GM21367 (cell line): Measurements from ENCODE around the gene ATF5.
"Not testable (repeated sequence)": the region's sequence is repeated elsewhere in the genome, so short reads cannot be mapped to it uniquely, and the experiment has no call there.

Experiments used
- ATAC-seq: cut with Tn5 transposase; IDR thresholded peaks from one replicate; pipeline ENCODE4 v1.9.1; 2021; ENCODE audit not compliant: unreplicated experiment

ATF5 gene

DNA sequence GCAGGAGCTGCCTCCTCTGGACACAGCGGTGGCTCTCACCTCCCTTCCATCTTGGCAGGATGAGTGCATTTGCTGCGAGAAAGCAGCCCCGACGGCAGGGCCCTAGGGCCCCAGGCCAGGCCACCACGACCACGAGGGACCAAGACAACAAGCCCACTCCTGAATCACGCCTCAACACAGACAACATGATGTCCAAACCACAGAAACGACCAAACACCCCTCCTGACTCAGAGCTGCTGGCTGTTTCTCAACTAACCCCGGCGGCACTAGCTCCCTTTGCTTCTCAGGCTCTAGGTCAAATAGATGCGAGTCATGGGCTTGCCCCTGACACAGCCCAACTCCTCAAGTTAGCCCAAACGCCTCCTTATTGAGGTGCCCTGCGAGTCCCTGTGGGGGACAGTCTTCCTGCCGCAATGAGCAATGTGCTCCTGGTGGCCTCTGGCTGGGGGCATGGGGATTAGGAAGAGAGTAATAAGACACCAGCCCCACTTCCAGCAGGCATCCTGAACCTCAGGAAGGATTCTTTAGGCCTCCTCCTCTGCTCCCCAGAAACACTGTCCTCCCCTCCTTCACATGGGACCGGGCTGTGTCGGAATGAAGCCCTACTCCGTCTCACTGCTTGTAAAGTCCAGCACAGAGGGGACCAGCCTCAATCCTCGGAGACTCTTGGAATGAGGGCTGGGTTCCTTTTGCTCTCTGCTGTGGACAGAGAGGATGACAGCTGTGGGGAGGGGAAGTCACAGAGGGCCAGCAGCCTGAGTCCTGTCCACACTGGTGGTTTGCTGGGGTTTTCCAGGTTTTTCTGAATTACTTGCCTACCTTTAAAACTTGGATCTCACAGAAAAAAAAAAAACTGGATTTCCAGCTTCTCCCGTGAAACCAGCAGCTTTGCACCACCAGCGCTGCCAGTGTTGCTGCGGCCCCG, 6.9 kb upstream of the ATF5 start:
- ATAC-seq: no peak

- no peak for ATAC-seq
These were observed 5.7 kb upstream of the ATF5 start for GRCh38 chr19:49923055-49924003.

DNA sequence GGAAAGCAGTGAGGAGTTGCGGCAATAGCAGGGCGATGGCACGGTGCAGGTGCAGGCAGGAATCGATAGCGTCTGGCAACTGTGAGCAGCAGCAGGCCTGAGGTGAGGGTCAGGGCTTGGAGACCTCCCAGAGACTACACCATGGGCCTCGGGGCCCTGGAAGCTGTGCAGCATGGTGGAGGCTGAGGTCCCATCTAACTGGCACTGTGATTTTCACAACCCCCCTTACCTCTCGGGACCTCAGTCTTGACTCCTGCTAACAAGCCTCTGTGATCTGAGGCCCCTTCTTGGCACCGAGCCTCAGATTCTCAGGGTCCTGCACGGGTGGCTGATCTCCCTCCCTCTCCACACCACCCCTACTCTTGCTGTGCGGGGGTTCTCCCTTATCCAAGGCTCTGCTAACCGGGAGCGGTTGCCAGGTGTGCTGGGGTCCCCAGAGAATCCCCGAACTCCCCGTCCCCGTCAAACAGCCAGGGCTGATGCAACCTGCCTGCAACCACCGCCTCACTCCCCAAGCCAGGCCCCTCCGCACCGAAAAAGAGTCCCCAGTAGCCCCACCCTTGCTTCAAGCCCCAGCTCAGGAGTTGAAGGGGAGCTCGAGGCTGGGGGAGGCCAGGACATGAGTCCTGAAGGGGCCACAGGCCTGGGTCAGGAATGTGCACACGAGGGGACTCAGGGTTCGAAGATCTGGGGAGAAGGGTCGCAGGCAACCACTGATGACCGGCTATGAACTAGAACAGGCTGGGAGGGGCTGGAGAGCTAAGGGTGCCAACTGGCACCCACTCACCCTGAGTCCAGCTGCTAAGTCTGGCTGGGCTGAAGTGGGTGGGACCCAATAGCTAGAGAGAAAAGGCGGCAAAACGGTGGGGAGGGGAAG, 4.8 kb upstream of the ATF5 start:
- no peak for ATAC-seq

DNA sequence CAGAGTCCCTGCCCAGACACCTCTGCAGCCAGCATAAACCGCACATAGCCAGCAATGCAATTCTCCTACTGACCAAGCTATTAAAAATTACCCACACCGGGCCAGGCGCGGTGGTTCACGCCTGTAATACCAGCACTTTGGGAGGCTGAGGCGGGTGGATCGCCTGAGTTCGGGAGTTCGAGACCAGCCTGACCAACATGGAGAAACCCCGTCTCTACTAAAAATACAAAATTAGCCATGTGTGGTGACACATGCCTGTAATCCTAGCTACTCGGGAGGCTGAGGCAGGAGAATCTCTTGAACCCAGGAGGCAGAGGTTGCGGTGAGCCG, 4.2 kb upstream of the ATF5 start:
- ATAC-seq: not testable (repeated sequence)

- no peak for ATAC-seq
These were observed 3.5 kb upstream of the ATF5 start for GRCh38 chr19:49925486-49925885.

GRCh38 chr19:49926515-49926914, 2.5 kb upstream of the ATF5 start:
- no peak for ATAC-seq

- no peak for ATAC-seq
These were observed 1.3 kb upstream of the ATF5 start for GRCh38 chr19:49927526-49928264.

GRCh38 chr19:49929611-49930482, 842 bp downstream of the ATF5 start:
- ATAC-seq: peak; percentile 54

DNA sequence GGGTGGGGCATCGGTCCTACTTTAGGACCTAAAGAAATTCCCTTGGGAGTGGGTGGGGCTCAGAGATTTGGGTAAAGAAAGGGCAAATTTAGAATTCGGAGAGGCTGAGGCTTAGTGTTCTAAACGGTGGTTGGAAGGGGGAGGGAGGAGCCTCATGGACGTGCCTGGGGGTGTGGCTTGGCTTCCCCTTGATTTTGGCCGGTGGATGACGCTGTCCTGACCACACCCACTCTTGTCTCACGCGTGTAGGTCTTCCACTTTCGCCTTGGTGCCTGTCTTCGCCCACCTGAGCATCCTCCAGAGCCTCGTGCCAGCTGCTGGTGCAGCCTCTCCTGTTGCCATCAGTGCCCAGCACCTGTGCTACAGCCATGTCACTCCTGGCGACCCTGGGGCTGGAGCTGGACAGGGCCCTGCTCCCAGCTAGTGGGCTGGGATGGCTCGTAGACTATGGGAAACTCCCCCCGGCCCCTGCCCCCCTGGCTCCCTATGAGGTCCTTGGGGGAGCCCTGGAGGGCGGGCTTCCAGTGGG, 1.5 kb downstream of the ATF5 start:
- ATAC-seq: no peak

GRCh38 chr19:49931293-49932040, 2.5 kb downstream of the ATF5 start:
- ATAC-seq: no peak

GRCh38 chr19:49932041-49932451, 3.0 kb downstream of the ATF5 start:
- no peak for ATAC-seq

GRCh38 chr19:49932731-49933131, 3.7 kb downstream of the ATF5 start:
- ATAC-seq: no peak

- no peak for ATAC-seq
These were observed 4.6 kb downstream of the ATF5 start for GRCh38 chr19:49933643-49934042.

- ATAC-seq: no peak
These were observed 7.5 kb downstream of the ATF5 start for GRCh38 chr19:49936549-49936948.

DNA sequence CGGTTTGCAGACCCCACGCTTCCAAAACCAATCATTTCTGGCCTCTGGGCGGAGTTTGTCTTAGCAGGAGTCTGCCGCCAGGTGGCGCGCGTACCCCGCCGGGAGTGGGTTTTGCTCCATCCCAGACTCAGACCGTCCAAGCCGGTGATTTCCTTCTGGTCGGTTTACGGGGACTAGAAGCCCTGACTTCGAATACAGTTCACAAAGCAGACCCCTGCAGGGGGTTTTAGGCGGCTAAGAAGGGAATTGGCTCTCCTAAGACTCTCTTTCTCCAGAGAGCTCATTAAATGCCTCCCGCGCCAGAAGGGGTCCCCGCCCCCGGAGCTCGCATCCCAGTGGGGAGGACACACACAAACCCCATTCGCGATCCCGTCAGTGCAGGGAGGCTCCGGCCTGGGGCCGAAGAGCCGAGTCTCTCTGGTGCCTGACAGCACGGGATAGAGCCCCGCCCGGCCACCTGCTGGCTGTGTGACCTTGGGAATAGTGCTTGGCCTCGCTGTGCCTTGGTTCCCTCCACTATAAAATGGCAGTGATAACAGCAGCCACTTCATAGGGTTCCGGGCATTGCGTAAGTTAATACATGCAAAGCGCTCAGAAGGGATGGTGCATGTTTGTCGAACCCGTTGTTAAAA, 8.9 kb downstream of the ATF5 start:
- no peak for ATAC-seq

DNA sequence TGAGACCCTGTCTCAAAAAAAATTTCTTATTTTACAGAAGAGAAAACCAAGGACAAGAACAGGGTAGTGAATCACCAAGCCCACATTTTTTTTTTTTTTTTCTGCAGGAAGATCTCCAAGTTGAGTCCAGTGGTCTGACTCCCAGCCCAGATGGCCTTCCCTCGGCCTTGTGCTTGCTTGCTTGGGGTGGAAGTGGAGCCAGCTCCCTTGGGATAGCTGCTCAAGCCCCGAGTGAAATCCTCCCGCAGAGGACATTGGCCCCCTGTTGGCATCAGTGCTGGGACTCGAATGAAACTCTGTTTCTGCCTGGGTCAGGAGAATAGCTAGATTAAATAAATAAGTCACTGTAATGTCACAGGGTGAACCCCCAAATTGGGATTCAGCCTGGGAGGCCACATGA, 9.7 kb downstream of the ATF5 start:
- no peak for ATAC-seq

DNA sequence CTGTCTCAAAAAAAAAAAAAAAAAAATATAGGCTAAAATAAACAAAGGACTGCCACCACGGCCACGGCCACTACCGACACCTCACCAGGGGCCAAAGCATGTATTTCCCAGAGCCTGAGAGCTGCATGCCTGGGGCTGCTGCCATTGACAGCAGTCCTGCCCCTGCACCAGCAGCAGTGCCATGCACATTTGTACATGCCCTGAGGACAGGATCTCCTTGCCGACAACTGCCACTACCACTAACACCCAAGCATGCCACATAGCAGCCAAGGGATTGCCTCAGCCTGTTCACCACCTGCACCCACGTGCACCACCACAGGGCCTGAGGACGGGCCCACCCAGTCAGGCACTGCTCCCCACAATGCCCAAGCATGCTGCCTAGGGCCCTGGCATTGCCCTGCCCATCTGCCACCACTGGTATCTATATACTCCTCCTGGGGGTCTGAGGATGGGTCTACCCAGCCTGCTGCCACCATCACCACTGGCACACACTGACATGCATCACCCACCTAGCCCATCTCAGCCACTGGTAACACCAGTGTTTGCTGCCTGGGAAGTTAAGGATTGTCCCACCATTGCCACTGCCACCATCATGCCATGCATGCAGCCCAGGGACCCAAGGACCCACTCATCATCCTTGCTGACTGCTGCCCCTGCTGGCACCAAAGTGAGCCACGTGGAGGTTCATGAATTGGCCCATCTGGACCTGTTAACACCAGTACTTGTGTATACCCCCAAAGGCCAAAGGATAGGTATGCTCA, 10.9 kb downstream of the ATF5 start:
- ATAC-seq: no peak
